OCI-LY1 (cell line): Measurements from ENCODE around the gene USP47.

Source experiments
- H2AFZ ChIP-seq: fragments of 200-600 bp; sonication (generic), shearing (Covaris generic); 2 replicates; pipeline ENCODE4 v1.6.0; 2014; ENCODE audit warnings: antibody characterized with exemption, mild to moderate bottlenecking, low read length
- H3F3A ChIP-seq: fragments of 200-600 bp; sonication (generic), shearing (Covaris generic); 2 replicates; pipeline ENCODE4 v1.6.0; 2014; ENCODE audit warnings: mild to moderate bottlenecking, antibody characterized with exemption, low read length, moderate library complexity; ENCODE audit not compliant: insufficient read depth
- H3K27ac ChIP-seq: fragments of 200-600 bp; sonication (generic); 2 replicates; pipeline ENCODE4 v1.5.1; 2014; ENCODE audit warnings: low read length, mixed run types, mild to moderate bottlenecking, low read depth; ENCODE audit not compliant: poor library complexity, severe bottlenecking
- H3K27me3 ChIP-seq: fragments of 200-600 bp; sonication (generic); 2 replicates; pipeline ENCODE4 v1.6.0; 2014; ENCODE audit warnings: antibody characterized with exemption, mild to moderate bottlenecking, low read length, moderate library complexity; ENCODE audit not compliant: insufficient read depth
- H3K36me3 ChIP-seq: fragments of 200-600 bp; sonication (generic); 2 replicates; pipeline ENCODE4 v1.6.1; 2014; ENCODE audit warnings: mild to moderate bottlenecking, antibody characterized with exemption, low read length, moderate library complexity, mixed read lengths; ENCODE audit not compliant: insufficient read depth
- H3K4me1 ChIP-seq: fragments of 200-600 bp; sonication (generic); 2 replicates; pipeline ENCODE4 v1.5.1; 2014; ENCODE audit warnings: mild to moderate bottlenecking, low read length, moderate library complexity; ENCODE audit not compliant: insufficient read depth, severe bottlenecking
- H3K4me2 ChIP-seq: fragments of 200-600 bp; sonication (generic), shearing (Covaris generic); 2 replicates; pipeline ENCODE4 v1.6.1; 2014; ENCODE audit warnings: low read length
- H3K4me3 ChIP-seq: fragments of 200-600 bp; sonication (generic); 2 replicates; pipeline ENCODE4 v1.5.1; 2014; ENCODE audit warnings: low read length, low read depth, mild to moderate bottlenecking, mixed read lengths; ENCODE audit not compliant: poor library complexity, severe bottlenecking
- H3K79me2 ChIP-seq: fragments of 200-600 bp; shearing (Covaris generic); 2 replicates; pipeline ENCODE4 v1.6.1; 2016; ENCODE audit warnings: mixed run types, low read length, mixed read lengths; ENCODE audit not compliant: insufficient read depth
- H3K9ac ChIP-seq: fragments of 200-600 bp; sonication (generic), shearing (Covaris generic); 2 replicates; pipeline ENCODE4 v1.6.1; 2014; ENCODE audit warnings: mild to moderate bottlenecking, low read length, mixed read lengths
- H3K9me2 ChIP-seq: fragments of 200-600 bp; sonication (generic), shearing (Covaris generic); 2 replicates; pipeline ENCODE4 v1.6.1; 2014; ENCODE audit warnings: low read depth, mild to moderate bottlenecking, low read length, mixed read lengths
- H3K9me3 ChIP-seq: fragments of 200-600 bp; shearing (Covaris generic); 2 replicates; pipeline ENCODE4 v1.6.1; 2014; ENCODE audit warnings: low read length, mixed read lengths
- H4K20me1 ChIP-seq: fragments of 200-600 bp; sonication (generic), shearing (Covaris generic); 2 replicates; pipeline ENCODE4 v1.6.0; 2016; ENCODE audit warnings: mild to moderate bottlenecking, low read length; ENCODE audit not compliant: insufficient read depth
- EZH2 ChIP-seq: fragments of 200-600 bp; sonication (generic), shearing (Covaris generic); IDR thresholded peaks from 2 replicates; pipeline ENCODE4 v1.8.0; 2017; ENCODE audit warnings: borderline replicate concordance, mixed run types, mild to moderate bottlenecking, antibody characterized with exemption, low read length, moderate library complexity, mixed read lengths
- TF ChIP-seq, protein P1 (sequence below): fragments of 200-600 bp; sonication (generic), shearing (Covaris generic); IDR thresholded peaks from 2 replicates; pipeline ENCODE4 v1.5.1; 2017; ENCODE audit warnings: mild to moderate bottlenecking, antibody characterized with exemption, low read length, moderate library complexity, mixed read lengths

The USP47 gene

DNA sequence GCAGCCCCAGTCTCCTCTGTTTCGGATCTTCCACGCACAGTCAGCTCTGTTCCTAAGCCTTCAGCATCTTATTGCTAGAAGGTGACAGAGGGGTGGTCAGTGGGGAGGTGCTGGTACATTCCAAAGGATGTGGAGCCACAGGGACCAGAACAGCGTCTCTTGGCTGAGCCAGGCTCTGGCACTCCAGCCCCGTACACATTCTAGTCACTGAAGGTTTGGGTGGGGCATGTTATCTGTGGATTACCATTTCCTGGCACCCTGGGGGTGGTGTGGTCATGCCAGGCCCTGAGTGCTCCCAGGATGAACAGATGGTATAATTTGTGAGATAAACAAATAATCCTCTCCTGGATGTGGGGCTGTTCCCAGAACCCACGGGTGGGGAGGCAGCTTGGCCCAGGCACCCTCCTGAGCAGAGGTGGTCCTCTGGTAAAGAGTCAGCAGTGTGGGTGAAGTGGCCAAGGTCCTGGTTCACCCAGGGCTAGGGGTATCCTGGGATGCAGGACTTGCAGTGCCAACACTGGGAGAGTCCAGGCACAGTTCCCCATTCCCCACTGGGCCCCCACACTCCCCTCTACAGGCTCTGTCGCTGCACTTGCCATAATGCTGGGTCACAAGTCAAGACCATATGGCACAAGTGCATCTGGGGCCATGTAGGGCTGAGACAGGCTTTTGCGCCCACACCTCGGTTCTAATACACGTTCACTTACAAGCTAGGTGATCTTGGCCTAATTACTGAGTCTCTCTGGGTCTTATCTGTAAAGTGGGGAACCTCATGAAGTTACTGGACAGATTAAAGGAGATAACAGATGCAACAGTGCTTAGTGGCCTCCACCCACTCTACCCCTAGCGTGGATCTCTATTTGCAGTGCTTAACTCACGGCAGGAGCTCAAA lies 133.7 kb downstream of the USP47 start:
- Histone ChIP-seq H3F3A (no peaks in the 10 kb centered on the region), H3K4me2 (no peak overlapping the region), H3K9ac (no peak overlapping the region), H3K4me1 (no peaks in the 10 kb centered on the region), H3K27me3 (0 out of 2 replicates have a peak, but pooled peaks cover 3% of the 10 kb centered on the region), H3K9me3 (no peaks in the 10 kb centered on the region), H3K9me2 (no peaks in the 10 kb centered on the region), H3K27ac (no peak overlapping the region), H3K4me3 (no peak overlapping the region), H4K20me1 (no peaks in the 10 kb centered on the region), H3K79me2 (no peaks in the 10 kb centered on the region), H2AFZ (no peak overlapping the region), H3K36me3 (no peaks in the 10 kb centered on the region)
- no peak for TF ChIP-seq EZH2

DNA sequence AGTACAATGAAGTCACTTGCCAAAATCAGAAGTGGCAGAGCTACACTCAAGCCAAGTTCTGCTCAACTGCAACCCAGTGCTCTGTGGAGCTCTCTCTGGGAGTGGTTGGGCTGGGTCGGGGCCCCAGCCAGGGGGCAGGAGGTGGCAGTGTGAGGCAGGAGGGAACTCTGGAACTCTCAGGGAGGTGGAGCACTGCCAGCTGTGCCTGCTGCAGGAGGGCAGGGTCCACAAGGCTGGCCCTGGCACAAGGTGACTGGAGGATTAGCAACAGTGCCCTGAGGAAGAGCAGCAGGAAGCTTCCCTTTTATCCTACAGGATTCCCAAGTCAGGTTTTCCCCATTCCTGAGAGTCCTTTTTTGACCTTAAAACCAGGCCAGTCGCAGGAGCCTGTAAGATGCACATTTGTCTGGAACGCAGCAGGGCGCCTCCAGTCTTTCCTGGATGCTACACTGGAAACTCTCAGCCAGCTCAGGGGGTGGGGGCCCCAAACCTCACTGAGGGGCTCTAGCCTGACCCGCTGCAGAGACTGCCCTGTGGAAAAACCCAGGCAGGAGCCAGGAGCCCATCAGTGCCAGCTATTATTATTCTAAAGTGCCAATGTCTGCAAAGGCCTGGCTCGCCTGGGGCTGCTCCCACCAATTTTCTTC lies 134.8 kb downstream of the USP47 start:
- Histone ChIP-seq H3K4me2 (no peak overlapping the region), H3K36me3 (no peaks in the 10 kb centered on the region), H3F3A (no peaks in the 10 kb centered on the region), H3K9me3 (no peaks in the 10 kb centered on the region), H3K27ac (no peak overlapping the region), H3K4me3 (no peak overlapping the region), H2AFZ (no peak overlapping the region), H3K79me2 (no peaks in the 10 kb centered on the region), H4K20me1 (no peaks in the 10 kb centered on the region), H3K9ac (no peak overlapping the region), H3K4me1 (no peaks in the 10 kb centered on the region), H3K27me3 (no peaks in the 10 kb centered on the region), H3K9me2 (no peaks in the 10 kb centered on the region)
- TF ChIP-seq, protein P1, sequence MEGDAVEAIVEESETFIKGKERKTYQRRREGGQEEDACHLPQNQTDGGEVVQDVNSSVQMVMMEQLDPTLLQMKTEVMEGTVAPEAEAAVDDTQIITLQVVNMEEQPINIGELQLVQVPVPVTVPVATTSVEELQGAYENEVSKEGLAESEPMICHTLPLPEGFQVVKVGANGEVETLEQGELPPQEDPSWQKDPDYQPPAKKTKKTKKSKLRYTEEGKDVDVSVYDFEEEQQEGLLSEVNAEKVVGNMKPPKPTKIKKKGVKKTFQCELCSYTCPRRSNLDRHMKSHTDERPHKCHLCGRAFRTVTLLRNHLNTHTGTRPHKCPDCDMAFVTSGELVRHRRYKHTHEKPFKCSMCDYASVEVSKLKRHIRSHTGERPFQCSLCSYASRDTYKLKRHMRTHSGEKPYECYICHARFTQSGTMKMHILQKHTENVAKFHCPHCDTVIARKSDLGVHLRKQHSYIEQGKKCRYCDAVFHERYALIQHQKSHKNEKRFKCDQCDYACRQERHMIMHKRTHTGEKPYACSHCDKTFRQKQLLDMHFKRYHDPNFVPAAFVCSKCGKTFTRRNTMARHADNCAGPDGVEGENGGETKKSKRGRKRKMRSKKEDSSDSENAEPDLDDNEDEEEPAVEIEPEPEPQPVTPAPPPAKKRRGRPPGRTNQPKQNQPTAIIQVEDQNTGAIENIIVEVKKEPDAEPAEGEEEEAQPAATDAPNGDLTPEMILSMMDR = no peak
- TF ChIP-seq EZH2 = no peak

DNA sequence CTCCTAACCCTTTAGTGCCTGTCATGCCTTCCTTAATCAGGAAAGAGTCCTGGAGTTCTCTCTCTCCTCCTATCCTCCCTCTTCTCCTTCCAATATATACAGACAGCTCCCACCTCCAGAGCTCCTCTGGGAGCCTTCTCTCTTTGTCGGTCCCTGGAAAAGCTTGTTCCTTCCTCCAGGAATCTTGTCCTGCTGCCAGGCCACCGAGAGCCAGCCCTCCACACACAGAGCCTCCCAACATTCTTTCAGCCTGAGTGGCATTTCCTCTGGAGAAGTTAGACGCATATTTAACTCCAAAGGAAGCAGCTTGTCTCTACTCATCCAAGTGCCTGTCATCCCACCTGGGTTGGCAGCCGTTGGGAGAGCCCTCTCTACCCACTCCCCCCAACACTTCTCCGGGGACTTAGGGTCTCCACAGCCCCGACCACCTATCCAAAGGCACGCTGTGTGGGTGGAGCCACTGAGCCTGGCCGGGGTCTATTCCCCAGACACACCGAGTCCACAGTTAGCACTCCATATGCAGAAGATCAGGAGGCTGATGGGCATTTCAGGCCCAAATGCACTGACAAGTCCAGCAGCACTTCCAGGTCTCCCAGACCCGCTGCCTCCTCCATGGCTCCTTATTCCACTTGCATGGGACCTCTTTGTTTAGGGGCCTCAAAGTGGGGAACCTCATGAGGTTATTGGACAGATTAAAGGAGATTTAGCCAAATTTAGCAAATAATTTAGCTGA lies 135.6 kb downstream of the USP47 start:
- Histone ChIP-seq H3K36me3 (no peaks in the 10 kb centered on the region), H3K9ac (no peak overlapping the region), H3K9me3 (no peaks in the 10 kb centered on the region), H3K27ac (no peak overlapping the region), H3K27me3 (no peaks in the 10 kb centered on the region), H4K20me1 (no peaks in the 10 kb centered on the region), H3K4me2 (no peak overlapping the region), H3K4me3 (no peak overlapping the region), H3K79me2 (no peaks in the 10 kb centered on the region), H3F3A (no peaks in the 10 kb centered on the region), H3K4me1 (no peaks in the 10 kb centered on the region), H3K9me2 (no peaks in the 10 kb centered on the region), H2AFZ (no peak overlapping the region)
- TF ChIP-seq, protein P1 = no peak
- no peak for TF ChIP-seq EZH2
